SK-N-SH (cell line): ENCODE results near the gene CDKN3. TPM values are rescaled to one million over a fixed set of nuclear protein-coding genes. Genes with fewer than 3 reads are reported as not detected.

Experiments
- CTCF ChIA-PET: fragments of 300-600, 350-600 bp; formaldehyde crosslinking; extraction: SDS; loops from one replicate; lab custom pipeline; 2021; lab: Yijun Ruan, JAX
- POLR2A ChIA-PET: fragments of 350-600 bp; sonication (Branson Sonifier 250); formaldehyde crosslinking; extraction: SDS; loops from one replicate; lab custom pipeline; 2020; ENCODE audit warnings: antibody characterized with exemption, inconsistent platforms; lab: Yijun Ruan, JAX
- DNase-seq: peaks from one replicate; pipeline ENCODE4 v3.0.0; 2012
- H2AFZ ChIP-seq: fragments of 200-600 bp; sonication (generic); 2 replicates; pipeline ENCODE4 v1.8.1; 2016; ENCODE audit warnings: antibody characterized with exemption, mild to moderate bottlenecking, low read depth
- H3F3A ChIP-seq: fragments of 200-600 bp; sonication (generic); replicated peaks from 2 replicates; pipeline ENCODE3; 2016; ENCODE audit warnings: antibody characterized with exemption, mild to moderate bottlenecking; ENCODE audit not compliant: insufficient read depth
- H3K27ac ChIP-seq, 2 experiments: fragments of 200-500 bp in 1 of 2; fragments of 200-600 bp in 1 of 2; sonication (Bioruptor generic) in 1 of 2; sonication (generic), shearing (Covaris generic) in 1 of 2; 2 replicates each; pipeline versions ENCODE4 v1.5.1 to v1.6.1; 2014 to 2016; ENCODE audit warnings: low read depth in 2 of 2, inconsistent platforms in 1 of 2, low read length in 1 of 2, mild to moderate bottlenecking in 1 of 2, mixed read lengths in 1 of 2
- H3K27me3 ChIP-seq: fragments of 200-600 bp; sonication (generic), shearing (Covaris generic); 2 replicates; pipeline ENCODE4 v1.6.1; 2016; ENCODE audit warnings: mixed run types; ENCODE audit not compliant: insufficient read depth
- H3K36me3 ChIP-seq, 2 experiments: fragments of 200-500 bp in 1 of 2; fragments of 200-600 bp in 1 of 2; sonication (Bioruptor generic) in 1 of 2; sonication (generic) in 1 of 2; replicated peaks in 1 of 2; 2 replicates each; pipeline versions ENCODE3 to v1.5.1; 2014 to 2016; ENCODE audit warnings: low read length in 1 of 2, mild to moderate bottlenecking in 1 of 2; ENCODE audit not compliant: insufficient read depth in 2 of 2, control insufficient read depth in 1 of 2
- H3K4me1 ChIP-seq, 2 experiments: fragments of 200-500 bp in 1 of 2; fragments of 200-600 bp in 1 of 2; sonication (Bioruptor generic) in 1 of 2; sonication (generic), shearing (Covaris generic) in 1 of 2; 2 replicates each; pipeline versions ENCODE4 v1.5.1 to v1.6.1; 2014 to 2016; ENCODE audit warnings: low read depth in 1 of 2, low read length in 1 of 2, mixed run types in 1 of 2; ENCODE audit not compliant: insufficient read depth in 2 of 2, control insufficient read depth in 1 of 2
- H3K4me2 ChIP-seq: fragments of 200-600 bp; sonication (generic), shearing (Covaris generic); 2 replicates; pipeline ENCODE4 v1.6.1; 2017; ENCODE audit warnings: mixed run types
- H3K4me3 ChIP-seq, 2 experiments: fragments of 200-500 bp in 1 of 2; fragments of 200-600 bp in 1 of 2; sonication (Bioruptor generic) in 1 of 2; sonication (generic), shearing (Covaris generic) in 1 of 2; 2 replicates each; pipeline versions ENCODE4 v1.5.1 to v1.8.1; 2014 to 2016; ENCODE audit warnings: low read depth in 2 of 2, inconsistent platforms in 1 of 2, low read length in 1 of 2, mild to moderate bottlenecking in 1 of 2, mixed read lengths in 1 of 2, moderate library complexity in 1 of 2
- H3K79me2 ChIP-seq: fragments of 200-600 bp; sonication (generic); 2 replicates; pipeline ENCODE4 v1.8.1; 2017; ENCODE audit warnings: mild to moderate bottlenecking; ENCODE audit not compliant: insufficient read depth
- H3K9ac ChIP-seq: fragments of 200-600 bp; sonication (generic); 2 replicates; pipeline ENCODE4 v1.6.1; 2017; ENCODE audit warnings: mixed run types
- H3K9me2 ChIP-seq: fragments of 200-600 bp; sonication (generic); 2 replicates; pipeline ENCODE4 v1.6.1; 2017; ENCODE audit warnings: mixed run types
- H3K9me3 ChIP-seq: fragments of 200-600 bp; sonication (generic); 2 replicates; pipeline ENCODE4 v1.6.1; 2017; ENCODE audit warnings: mixed run types, mild to moderate bottlenecking, moderate library complexity
- H4K20me1 ChIP-seq: fragments of 200-600 bp; sonication (generic); 2 replicates; pipeline ENCODE4 v1.6.1; 2017; ENCODE audit warnings: mild to moderate bottlenecking, mixed run types; ENCODE audit not compliant: insufficient read depth
- CHD2 ChIP-seq: fragments of 150-350 bp; IDR thresholded peaks from 2 replicates; pipeline ENCODE4 v1.6.1; 2018; ENCODE audit warnings: low read length; ENCODE audit not compliant: partially characterized antibody
- EP300 ChIP-seq, 2 experiments: IDR thresholded peaks; 2 replicates each; pipeline versions ENCODE4 v1.4.0 to v1.6.1; 2012; ENCODE audit warnings: borderline replicate concordance in 1 of 2, low read depth in 1 of 2, low read length in 1 of 2
- FOXM1 ChIP-seq: IDR thresholded peaks from 2 replicates; pipeline ENCODE4 v1.4.0; 2012; ENCODE audit warnings: low read depth, mild to moderate bottlenecking
- MAX ChIP-seq: IDR thresholded peaks from 2 replicates; pipeline ENCODE4 v1.4.0; 2012; ENCODE audit warnings: low read depth
- MEF2A ChIP-seq: IDR thresholded peaks from 2 replicates; pipeline ENCODE4 v1.4.0; 2012; ENCODE audit warnings: low read depth, borderline replicate concordance
- NRF1 ChIP-seq: IDR thresholded peaks from 2 replicates; pipeline ENCODE4 v1.6.1; 2012; ENCODE audit warnings: low read depth, mild to moderate bottlenecking, low read length
- PBX3 ChIP-seq: IDR thresholded peaks from 2 replicates; pipeline ENCODE4; 2012
- RAD21 ChIP-seq: IDR thresholded peaks from 2 replicates; pipeline ENCODE4 v1.6.1; 2012; ENCODE audit warnings: mild to moderate bottlenecking, low read length
- RCOR1 ChIP-seq: fragments of 150-350 bp; IDR thresholded peaks from 2 replicates; pipeline ENCODE4 v1.6.1; 2017; ENCODE audit warnings: antibody characterized with exemption, low read length
- SIN3A ChIP-seq: IDR thresholded peaks from 2 replicates; pipeline ENCODE4 v1.6.1; 2012; ENCODE audit warnings: low read depth, mild to moderate bottlenecking, low read length, moderate library complexity, borderline replicate concordance
- TAF1 ChIP-seq: IDR thresholded peaks from 2 replicates; pipeline ENCODE4 v1.6.1; 2012; ENCODE audit warnings: low read depth, mild to moderate bottlenecking, low read length, moderate library complexity, borderline replicate concordance
- TCF12 ChIP-seq: IDR thresholded peaks from 2 replicates; pipeline ENCODE4 v1.4.0; 2012
- TEAD4 ChIP-seq: IDR thresholded peaks from 2 replicates; pipeline ENCODE4 v1.4.0; 2012; ENCODE audit warnings: mild to moderate bottlenecking, borderline replicate concordance; ENCODE audit not compliant: insufficient read depth
- USF1 ChIP-seq: IDR thresholded peaks from 2 replicates; pipeline ENCODE4 v1.4.0; 2012; ENCODE audit warnings: low read depth, borderline replicate concordance
- ZBTB33 ChIP-seq: IDR thresholded peaks from 2 replicates; pipeline ENCODE4 v1.4.0; 2012; ENCODE audit warnings: low read depth, borderline replicate concordance
- WGBS: methylation state at CpG from one replicate; pipeline ENCODE4 v1.1.6; 2017; ENCODE audit warnings: low lambda C conversion rate; 5-methylcytosine and 5-hydroxymethylcytosine counted together
- polyA plus RNA-seq, 3 experiments: library from polyadenylated mRNA; depleted of rRNA; stranded (reverse); fragments of >200 nt; gene quantifications; 2 replicates each; pipeline ENCODE4 v1.2.3, GENCODE V29; 2012

Gene CDKN3
- polyA plus RNA-seq, 1 of the 3 experiments (the other 2 are of a cell fraction), result 26.7 TPM

GRCh38 chr14:54410215-54410614, 13.4 kb downstream of the CDKN3 start:
- POLR2A ChIA-PET, result interaction anchor here (0.5 kb wide), 1 partner anchor 25 kb away, joined by 3 read pairs; no protein-coding TSS in a partner anchor
- no peak overlapping the region for H3K9ac ChIP-seq

GRCh38 chr14:54411371-54411770, 14.6 kb downstream of the CDKN3 start:
- ChIA-PET CTCF (interaction anchor here (1.1 to 1.6 kb wide), 4 partner anchors 9 to 64 kb away, joined by 3 to 7 read pairs (median 4); no protein-coding TSS in a partner anchor), POLR2A (no interaction called here)
- no peak for DNase-seq
- Histone ChIP-seq H2AFZ (no peak overlapping the region), H3K9me2 (no peaks in the 10 kb centered on the region), H3K4me1 (no peaks in the 10 kb centered on the region), H4K20me1 (no peaks in the 10 kb centered on the region), H3K4me2 (no peak overlapping the region), H3K27me3 (no peaks in the 10 kb centered on the region), H3K9me3 (no peaks in the 10 kb centered on the region), H3K4me3 (no peak overlapping the region), H3K9ac (no peak overlapping the region), H3K79me2 (no peaks in the 10 kb centered on the region), H3K36me3 (peaks cover 9 to 13% of the 10 kb centered on the region in 2 experiments), H3F3A (peaks cover 4% of the 10 kb centered on the region), H3K27ac (no peak overlapping the region)
- 100% methylated on average over 3 of the region's 3 CpGs for WGBS
- TF ChIP-seq EP300 (IDR thresholded peaks at IDR 0.05; ENCODE audit: borderline replicate concordance in 1 of 2, low read depth in 1 of 2, low read length in 1 of 2) (no peak), FOXM1 (no peak), SIN3A (no peak), PBX3 (no peak), MEF2A (no peak), MAX (no peak), ZBTB33 (no peak), USF1 (no peak), RAD21 (no peak)

More at GRCh38 chr14:54410215-54410614, 13.4 kb downstream of the CDKN3 start:
- CTCF ChIA-PET, result interaction anchor here (1.6 kb wide), 1 partner anchor 62 kb away, joined by 5 read pairs; no protein-coding TSS in a partner anchor
- H3K36me3 ChIP-seq, result peaks cover 4 to 13% of the 10 kb centered on the region in 2 experiments
- no peaks in the 10 kb centered on the region for H3K79me2 ChIP-seq
- H3K9me3 ChIP-seq, result no peaks in the 10 kb centered on the region
- no peak overlapping the region for H3K4me3 ChIP-seq
- H4K20me1 ChIP-seq, result no peaks in the 10 kb centered on the region
- 93% methylated on average over 1 of the region's 1 CpG for WGBS
- H2AFZ ChIP-seq, result no peak overlapping the region
- peaks cover 4% of the 10 kb centered on the region for H3F3A ChIP-seq
- H3K4me2 ChIP-seq, result no peak overlapping the region
- DNase-seq, result no peak
- no peaks in the 10 kb centered on the region for H3K9me2 ChIP-seq
- H3K27me3 ChIP-seq, result no peaks in the 10 kb centered on the region
- H3K4me1 ChIP-seq, result no peaks in the 10 kb centered on the region
- TF ChIP-seq TAF1, result no peak
- no peak for TF ChIP-seq TEAD4
- TF ChIP-seq ZBTB33, result no peak
- TF ChIP-seq USF1, result no peak
- no peak for TF ChIP-seq SIN3A
- no peak for TF ChIP-seq EP300 (IDR thresholded peaks at IDR 0.05; ENCODE audit: borderline replicate concordance in 1 of 2, low read depth in 1 of 2, low read length in 1 of 2)
- no peak for TF ChIP-seq RAD21
- no peak for TF ChIP-seq CHD2
- TF ChIP-seq NRF1, result no peak
- no peak for TF ChIP-seq TCF12
- no peak for TF ChIP-seq RCOR1
- H3K27ac ChIP-seq, result no peak overlapping the region
